ENCODE results near the gene EFHC2. TPM values are rescaled to one million over a fixed set of nuclear protein-coding genes. Genes with fewer than 3 reads are reported as not detected.

The EFHC2 gene
- polyA plus RNA-seq, 1 donor = 0.18 TPM

GRCh38 chrX:44144177-44144945 is 199.1 kb downstream of the EFHC2 start:
- no peak for DNase-seq

- no peak for DNase-seq
Measured at GRCh38 chrX:44143061-44143602, 200.3 kb downstream of the EFHC2 start.

GRCh38 chrX:44130189-44130588 is 213.3 kb downstream of the EFHC2 start:
- DNase-seq = no peak

- DNase-seq = no peak
Measured at GRCh38 chrX:44113337-44113736, 230.1 kb downstream of the EFHC2 start.

GRCh38 chrX:44106864-44107263 is 236.6 kb downstream of the EFHC2 start:
- DNase-seq = no peak

- no peak for DNase-seq
Measured at GRCh38 chrX:44105228-44105913, 238.1 kb downstream of the EFHC2 start.

- DNase-seq = no peak
Measured at GRCh38 chrX:44104699-44105098, 238.8 kb downstream of the EFHC2 start.

GRCh38 chrX:44101281-44101680 is 242.2 kb downstream of the EFHC2 start:
- DNase-seq = no peak

GRCh38 chrX:44099366-44099765 is 244.1 kb downstream of the EFHC2 start:
- no peak for DNase-seq

Other genes with a start within 250 kb of the EFHC2 start
- 11.0 TPM for gene FUNDC1, start 199.2 kb upstream of the EFHC2 start, polyA plus RNA-seq (ENCODE audit: insufficient read length)

Measured in hindlimb muscle (tissue), 1 donor.